Stimulated activated CD8-positive, alpha-beta memory T cell treated with anti-CD3 and anti-CD28 coated beads, Interleukin-4, amount 100 ng/mL, for 48 hours (primary cell): ENCODE results near the gene SPSB3.

ENCODE experiments used
- DNase-seq: peaks from one replicate; pipeline ENCODE4 v3.0.0-alpha.2; 2020

The SPSB3 gene

DNA sequence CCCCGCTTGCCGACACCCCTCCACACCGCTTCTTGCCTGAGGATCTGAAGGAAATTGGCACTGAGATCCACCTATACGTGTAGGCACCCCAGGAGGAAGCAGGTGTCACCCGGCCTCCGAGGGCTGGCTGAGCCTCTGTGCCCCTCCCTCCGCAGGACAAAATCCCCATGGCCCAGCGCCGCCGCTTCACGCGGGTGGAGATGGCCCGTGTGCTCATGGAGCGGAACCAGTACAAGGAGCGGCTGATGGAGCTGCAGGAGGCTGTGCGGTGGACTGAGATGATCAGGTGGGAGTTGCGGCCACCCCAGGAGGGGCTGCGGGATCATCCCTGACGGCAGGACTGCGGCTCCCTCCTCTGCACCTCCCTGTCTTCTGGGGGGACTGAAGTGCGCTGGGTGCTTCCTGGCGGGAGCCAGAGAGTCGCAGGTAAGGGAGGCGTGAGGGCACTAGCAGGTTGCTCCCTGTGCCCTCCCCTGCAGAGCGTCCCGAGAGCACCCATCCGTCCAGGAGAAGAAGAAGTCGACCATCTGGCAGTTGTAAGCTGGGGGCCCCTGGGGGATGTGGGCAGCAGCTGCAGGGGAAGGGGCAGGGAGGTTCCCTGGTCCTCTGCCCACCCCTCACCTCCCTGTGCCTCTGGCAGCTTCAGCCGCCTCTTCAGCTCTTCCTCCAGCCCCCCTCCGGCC lies 20.0 kb downstream of the SPSB3 start:
- no peak for DNase-seq

DNA sequence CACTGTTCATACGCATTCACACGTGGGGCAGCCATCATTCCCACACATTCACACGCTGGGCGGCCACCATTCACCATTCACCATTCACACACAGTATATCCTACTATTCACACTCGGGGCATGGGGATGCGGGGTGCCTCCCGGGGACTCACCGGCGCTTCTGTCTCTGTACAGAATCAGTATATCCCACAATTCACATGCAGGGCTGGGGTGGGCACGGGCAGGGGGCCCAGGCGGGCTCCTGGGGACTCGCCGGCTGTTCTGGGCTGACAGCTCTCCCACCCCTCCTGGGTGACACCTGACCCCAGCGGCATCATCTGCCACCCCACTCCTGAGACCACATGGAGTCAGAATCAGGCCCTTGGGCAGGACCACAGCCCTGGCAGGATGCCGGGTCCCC lies 20.6 kb downstream of the SPSB3 start:
- DNase-seq: no peak

DNA sequence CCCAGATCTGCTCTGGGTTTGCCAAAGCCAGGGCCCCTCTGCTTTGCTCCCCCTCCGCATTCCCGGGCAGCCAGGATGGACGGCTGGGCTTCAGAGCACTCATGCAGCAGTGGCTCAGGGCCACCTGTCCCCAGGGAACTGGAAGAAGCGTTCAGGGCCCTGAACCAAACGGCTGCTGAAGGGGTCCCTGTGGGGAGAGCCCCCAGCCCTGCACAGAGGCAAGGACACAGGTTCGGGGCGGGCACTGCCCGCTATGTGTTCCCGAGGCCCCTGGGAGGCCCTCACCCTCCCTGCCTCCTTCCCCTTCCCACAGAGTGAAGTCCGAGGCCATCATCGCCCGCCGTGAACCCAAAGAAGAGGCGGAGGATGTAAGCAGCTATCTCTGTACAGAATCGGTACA lies 21.5 kb downstream of the SPSB3 start:
- DNase-seq: no peak

DNA sequence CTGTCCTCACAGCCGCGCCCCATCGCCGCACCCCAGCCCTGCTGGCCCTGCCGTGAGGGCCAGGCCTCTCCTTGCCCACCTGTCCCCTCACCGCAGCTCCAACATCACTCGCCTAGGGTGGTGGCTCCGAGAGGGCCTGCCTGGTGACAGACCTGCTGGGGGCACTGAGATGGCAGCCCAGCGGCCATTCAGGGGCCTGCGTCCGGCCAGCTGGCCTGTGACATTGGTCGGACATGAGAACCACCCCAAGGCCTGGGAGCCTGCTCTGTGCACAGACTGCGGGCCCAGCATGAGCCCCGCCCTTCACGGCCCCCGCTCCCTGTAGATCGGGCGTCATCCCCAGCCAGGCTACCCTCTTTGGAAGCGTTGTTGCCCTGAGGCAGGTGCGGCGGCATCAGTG lies 22.9 kb downstream of the SPSB3 start:
- DNase-seq: no peak

- DNase-seq: no peak
Measured at GRCh38 chr16:1758923-1759322, 23.4 kb downstream of the SPSB3 start.

GRCh38 chr16:1757714-1758461 lies 24.5 kb downstream of the SPSB3 start:
- no peak for DNase-seq

- DNase-seq: no peak
Measured at GRCh38 chr16:1754204-1754603, 28.2 kb downstream of the SPSB3 start.

- DNase-seq: no peak
Measured at GRCh38 chr16:1752853-1753252, 29.5 kb downstream of the SPSB3 start.

- DNase-seq: no peak
Measured at GRCh38 chr16:1751946-1752345, 30.4 kb downstream of the SPSB3 start.

- DNase-seq: no peak
Measured at GRCh38 chr16:1749152-1750117, 32.9 kb downstream of the SPSB3 start.

DNA sequence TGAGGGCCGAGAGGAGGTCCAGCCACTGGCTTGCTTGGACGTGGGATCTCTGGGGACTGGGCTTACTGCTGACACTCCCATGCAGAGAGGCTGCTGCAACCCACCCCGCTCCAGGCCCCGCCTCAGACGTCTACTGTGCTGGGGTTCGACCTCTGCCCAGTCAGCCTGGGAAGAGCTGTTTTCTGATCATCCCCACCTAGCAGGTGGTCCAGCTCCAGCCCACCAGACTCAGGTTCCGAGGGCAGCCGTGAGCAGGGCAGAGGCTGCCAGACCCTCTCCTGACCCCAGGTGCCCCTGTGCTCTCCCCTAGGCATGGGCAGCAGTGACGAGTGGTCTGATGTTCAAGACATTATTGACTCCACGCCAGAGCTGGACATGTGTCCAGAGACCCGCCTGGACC lies 34.4 kb downstream of the SPSB3 start:
- DNase-seq: no peak

- DNase-seq: no peak
Measured at GRCh38 chr16:1746693-1747195, 35.6 kb downstream of the SPSB3 start.

- DNase-seq: no peak
Measured at GRCh38 chr16:1745900-1746692, 36.3 kb downstream of the SPSB3 start.

GRCh38 chr16:1745181-1745899 lies 37.0 kb downstream of the SPSB3 start:
- no peak for DNase-seq

GRCh38 chr16:1744338-1744840 lies 38.0 kb downstream of the SPSB3 start:
- DNase-seq: no peak

- no peak for DNase-seq
Measured at GRCh38 chr16:1743376-1744337, 38.7 kb downstream of the SPSB3 start.

DNA sequence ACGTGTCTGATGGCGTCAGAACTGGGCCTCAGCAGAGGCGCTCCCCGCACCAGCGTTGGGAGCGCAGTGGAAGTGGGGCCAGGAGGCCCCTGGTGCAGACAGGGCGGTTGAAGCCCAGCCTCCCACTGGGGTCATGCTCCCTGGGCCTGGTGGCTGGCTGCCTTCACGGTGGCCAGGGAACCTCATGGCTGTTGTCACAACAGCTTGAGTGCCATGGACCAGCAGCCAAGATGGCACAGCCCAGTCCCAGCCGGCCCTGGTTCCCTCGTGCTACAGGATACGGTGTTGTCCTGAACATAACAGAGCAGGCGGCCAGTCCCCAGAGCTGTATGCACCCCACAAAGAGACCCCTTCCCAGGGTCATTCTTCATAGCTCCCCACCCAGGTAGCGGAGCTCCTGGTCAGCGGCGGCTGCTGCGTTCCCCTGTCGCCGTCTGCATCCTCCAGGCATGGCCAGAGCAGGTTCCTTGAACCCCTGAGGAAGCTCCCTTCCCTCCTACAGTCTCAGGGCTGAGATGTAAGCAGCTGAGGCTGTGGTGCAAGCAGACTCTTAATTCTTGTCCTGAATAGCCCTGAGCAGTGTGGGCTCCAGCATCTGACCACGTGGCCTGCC lies 40.7 kb downstream of the SPSB3 start:
- DNase-seq: no peak

GRCh38 chr16:1740781-1741490 lies 41.4 kb downstream of the SPSB3 start:
- no peak for DNase-seq

DNA sequence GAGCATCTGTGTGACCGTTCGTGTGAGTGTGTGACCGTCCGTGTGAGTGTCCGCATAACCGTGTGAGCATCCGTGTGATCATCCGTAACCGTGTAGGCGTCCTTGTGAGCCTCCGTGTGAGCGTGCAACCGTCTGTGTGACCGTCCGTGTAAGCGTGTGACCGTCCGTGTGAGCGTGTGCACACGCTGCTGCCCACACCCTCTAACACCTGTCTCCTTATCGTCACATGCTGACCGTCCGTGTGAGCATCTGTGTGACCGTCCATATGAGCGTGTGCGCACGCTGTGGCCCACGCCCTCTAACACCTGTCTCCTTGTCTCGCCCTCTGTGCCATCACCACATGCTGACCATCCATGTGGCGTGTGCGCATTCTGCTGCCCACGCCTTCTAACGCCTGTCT lies 42.1 kb downstream of the SPSB3 start:
- DNase-seq: no peak
